KBM-7 (cell line): ENCODE measurements around the gene ADK.

Experiments used
- DNase-seq: peaks from one replicate; pipeline ENCODE4 v3.0.0-alpha.2; 2015
- in situ Hi-C: fragments of 300-500 bp; cut with MboI; formaldehyde crosslinking; loops from 2 replicates; pipeline ENCODE4 v1.14.3; 2020; ENCODE audit warnings: low sequenced_read_pairs, low pct_unique_long_range_greater_than_20kb, mixed read lengths

ADK gene

DNA sequence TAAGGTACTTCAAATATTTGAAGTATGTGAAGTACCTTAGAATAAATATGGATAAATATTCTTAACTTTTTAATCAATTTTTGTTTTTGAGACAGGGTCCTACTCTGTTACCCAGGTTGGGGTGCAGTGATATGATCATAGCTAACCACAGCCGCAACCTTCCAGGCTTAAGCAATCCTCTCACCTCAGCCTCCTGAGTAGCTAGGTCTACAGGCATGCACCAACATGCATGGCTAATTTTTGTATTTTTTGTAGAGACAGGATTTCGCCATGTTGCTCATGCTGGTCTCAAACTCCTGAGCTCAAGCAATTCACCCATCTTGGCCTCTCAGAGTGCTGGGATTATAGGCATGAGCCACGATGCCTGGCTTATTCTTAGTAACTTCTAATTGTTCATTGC, 555.9 kb downstream of the ADK start:
- no peak for DNase-seq
- in situ Hi-C loops: no loop called here

DNA sequence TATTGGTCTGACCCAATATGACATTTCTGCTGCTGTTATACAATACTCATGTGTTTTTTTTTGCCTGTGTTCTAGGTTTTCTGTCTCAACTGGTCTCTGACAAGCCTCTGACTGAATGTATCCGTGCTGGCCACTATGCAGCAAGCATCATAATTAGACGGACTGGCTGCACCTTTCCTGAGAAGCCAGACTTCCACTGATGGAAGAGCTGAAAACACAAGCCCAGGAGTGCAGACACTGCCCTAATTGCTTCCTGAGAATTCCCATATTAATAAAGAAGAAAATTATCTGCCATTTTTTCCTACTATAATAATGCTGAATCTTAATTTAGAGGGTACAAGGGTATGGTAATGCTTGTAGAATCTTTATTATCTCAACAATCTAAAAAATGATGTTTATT, 557.2 kb downstream of the ADK start:
- DNase-seq: no peak
- in situ Hi-C loops: no loop called here

DNA sequence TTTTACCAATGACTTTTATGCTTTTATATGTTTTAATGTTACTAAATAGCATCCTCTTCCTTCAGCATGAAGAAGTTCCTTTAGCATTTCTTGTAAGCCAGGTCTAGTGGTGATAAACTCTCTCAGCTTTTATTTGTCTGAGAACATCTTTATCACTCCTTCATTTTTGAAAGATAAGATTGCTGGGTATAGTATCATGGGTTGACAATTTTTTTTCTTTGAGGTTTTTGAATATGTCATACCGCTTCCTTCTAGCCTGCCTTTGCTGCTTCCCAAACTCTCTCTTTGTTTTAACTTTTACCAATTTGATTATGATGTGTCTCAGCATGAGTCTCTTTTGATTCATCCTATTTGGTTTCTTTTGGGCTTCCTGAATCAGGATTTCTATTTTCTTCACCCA, 567.2 kb downstream of the ADK start:
- in situ Hi-C loops: no loop called here

DNA sequence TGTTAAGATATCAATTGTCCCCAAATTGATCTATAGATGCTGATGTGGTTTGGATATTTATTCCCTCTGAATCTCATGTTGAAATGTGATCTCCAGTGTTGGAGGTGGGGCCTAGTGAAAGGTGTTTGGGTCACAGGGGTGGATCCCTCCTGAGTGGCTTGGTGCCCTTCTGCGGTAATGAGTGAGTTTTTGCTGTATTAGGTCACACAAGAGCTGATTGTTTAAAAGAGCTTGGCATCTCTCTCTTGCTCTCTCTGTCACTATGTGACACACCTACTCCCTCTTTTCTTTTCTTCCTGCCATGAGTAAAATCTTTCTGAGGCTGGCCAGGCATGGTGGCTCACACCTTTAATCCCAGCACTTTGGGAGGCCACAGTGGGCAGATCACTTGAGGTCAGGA, 577.2 kb downstream of the ADK start:
- in situ Hi-C loops: no loop called here
- DNase-seq: no peak

More for the DNA sequence above, 567.2 kb downstream of the ADK start:
- DNase-seq: no peak

DNA sequence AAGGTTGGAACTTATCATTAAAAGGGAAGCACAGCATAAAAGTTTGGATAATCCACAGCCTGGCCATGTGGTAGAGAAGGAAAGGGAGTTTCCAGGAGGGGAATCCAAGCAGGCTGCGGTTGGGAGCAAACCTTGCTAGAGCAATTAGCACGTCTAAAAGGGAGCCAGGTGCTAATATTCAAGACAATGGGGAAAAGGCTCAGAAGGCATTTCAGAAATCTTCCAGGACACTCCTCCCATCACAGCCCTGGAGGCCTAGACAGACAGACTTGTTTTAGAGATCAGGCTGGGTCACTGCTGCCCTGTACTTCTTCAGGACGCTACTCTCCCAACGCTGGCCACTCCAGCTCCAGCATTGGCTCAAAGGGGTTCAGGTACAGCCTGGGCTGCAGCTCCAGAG, 579.2 kb downstream of the ADK start:
- in situ Hi-C loops: no loop called here
- DNase-seq: no peak

DNA sequence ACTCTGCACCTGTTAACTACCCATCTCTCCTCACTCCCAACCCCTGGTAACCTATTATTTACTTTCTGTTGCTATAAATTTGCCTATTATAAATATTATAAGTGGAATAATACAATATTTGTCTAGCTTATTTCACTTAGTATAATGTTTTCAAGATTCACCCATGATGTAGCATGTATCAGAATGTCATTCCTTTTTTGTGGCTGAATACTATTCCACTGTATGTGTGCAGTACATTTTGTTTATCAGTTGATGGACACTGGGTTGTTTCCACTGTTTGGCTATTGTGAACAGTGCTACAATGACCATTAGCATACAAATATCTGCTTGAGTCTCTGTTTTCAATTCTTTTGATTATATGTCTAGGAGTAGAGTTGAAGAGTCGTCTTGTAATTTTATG, 582.6 kb downstream of the ADK start:
- in situ Hi-C loops: no loop called here
- DNase-seq: no peak

DNA sequence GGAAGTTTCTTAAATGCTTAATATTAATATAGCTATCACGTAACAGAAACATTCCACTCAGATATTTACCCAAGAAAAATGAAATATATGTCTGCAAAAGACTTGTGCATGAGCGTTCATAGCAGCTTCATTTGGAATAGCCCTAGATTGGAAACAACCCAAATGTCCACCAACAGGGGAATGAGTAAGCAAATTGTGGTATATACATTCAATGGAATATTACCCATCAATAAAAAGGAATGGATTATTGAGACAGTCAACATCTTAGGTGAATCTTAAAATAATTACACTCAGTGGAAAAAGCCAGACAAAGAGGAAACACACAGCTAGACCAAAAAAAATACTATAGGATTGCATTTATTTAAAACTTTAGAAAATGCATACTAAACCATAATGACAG, 585.0 kb downstream of the ADK start:
- no peak for DNase-seq
- in situ Hi-C loops: no loop called here

DNA sequence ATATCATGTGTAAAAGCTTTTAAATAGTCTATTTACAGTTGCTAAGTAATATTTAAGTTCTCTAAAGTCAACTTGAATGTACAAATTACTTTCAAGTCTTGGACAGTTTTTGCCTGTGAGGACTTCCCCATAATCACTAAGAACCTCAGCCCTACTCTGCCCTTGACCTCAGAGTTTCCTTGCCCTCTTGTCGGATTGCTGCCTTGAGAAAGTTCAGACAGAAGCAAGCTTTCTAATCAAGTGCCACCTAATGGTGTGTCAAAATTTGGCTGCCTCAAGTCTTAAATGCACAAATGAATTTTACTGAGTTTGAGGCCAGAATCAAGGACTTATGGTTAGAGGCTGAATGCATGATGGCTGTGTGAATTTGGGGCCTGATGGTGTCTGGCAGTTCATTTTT, 587.0 kb downstream of the ADK start:
- peak; percentile 74 for DNase-seq
- in situ Hi-C loops: no loop called here

DNA sequence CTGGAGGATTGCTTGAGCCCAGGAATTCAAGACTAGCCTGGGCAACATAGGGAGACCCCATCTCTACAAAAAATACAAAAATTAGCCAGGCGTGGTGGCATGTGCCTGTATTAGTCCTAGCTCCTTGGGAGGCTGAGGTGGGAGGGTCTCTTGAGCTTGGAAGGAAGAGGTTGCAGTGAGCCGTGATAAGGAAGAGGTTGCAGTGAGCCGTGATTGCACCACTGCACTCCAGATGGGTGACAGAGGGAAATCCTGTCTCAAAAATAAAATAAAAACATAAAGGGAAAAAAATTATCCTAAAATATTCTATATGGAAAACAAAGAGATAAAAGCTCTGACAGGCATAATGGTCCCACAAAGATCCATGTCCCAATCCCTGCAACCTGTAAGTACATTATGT, 587.5 kb downstream of the ADK start:
- peak; percentile 62 for DNase-seq
- in situ Hi-C loops: no loop called here

DNA sequence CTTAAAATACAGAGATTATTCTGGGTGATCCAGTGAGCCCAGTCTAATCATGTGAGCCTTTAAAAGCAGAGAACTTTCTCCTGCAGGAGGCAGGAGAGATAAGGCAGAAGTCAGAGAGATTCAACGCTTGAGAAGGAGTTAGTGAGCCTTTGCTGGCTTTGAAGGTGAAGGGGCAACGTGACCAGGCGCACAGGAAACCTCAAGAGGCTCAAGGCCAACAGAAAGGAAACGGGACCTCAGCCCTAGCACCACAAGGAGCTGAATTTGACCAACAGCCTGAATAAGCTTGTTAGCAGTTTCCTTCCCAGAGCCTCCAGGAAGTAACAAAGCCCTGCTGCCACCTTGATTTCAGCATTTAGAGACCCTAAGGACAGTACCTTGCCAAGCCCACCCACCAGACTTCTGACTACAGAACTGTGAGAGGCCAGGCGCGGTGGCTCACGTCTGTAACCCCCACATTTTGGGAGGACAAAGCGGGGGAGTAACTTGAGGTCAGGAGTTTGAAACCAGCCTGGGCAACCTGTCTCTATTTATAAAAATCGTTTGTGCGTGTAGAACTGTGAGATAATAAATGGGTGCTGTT, 588.1 kb downstream of the ADK start:
- peak; percentile 96 for DNase-seq
- in situ Hi-C loops: no loop called here

DNA sequence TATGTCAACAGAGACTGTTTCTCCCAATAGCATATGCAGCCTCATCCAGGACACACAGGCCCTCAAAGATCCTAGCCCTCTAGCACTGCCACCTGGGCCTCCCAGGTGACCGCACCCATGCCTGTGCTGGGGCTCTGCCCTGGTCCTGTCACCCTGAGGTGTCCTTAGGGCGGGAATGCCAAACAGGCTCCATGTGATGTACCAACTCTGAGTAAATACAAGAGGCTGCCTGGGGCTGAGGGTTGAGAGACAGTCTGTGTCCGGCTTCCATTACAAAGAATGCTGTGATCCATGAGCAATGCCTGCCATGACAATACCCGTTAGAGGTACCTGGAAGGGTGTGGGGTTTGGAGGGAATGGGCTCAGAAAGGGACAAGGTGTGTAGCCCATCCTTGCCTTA, 592.4 kb downstream of the ADK start:
- in situ Hi-C loops: no loop called here

DNA sequence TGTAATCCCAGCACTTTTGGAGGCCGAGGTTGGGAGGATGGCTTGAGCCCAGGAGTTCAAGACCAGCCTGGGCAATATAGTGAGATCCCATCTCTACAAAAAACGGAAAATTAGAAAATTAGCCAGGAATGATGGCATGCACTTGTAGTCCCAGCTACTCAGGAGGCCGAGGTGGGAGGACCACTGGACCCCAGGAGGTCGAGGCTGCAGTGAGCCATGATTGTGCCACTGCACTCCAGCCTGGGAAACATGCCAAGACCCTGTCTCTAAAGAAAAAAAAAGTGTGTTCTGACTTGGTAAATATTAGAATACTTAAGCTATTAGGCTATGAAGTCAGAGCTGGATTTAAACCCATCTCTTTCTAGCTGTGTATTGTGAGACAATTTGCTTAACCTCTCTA, 594.4 kb downstream of the ADK start:
- DNase-seq: no peak
- in situ Hi-C loops: no loop called here

More for the DNA sequence above, 592.4 kb downstream of the ADK start:
- DNase-seq: no peak

DNA sequence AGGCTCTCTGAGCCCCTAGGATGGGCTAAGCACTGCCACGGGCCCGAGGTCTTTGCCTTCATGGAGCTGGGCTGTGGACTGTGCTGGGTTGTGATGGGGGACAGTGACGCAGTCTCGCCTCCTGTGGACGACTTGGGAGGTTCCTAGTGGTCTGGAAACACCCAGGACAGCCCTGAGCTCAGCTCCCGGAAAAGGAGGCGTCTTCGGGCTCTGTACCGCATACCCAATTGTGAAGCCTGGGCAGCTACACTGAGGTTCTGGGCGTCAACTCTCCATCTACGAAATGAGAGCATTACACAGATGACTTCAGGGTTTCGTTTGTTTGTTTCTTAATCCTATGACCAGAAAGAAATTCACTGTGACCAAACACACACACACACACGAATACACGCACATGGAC, 595.8 kb downstream of the ADK start:
- DNase-seq: no peak
- in situ Hi-C loops: no loop called here

DNA sequence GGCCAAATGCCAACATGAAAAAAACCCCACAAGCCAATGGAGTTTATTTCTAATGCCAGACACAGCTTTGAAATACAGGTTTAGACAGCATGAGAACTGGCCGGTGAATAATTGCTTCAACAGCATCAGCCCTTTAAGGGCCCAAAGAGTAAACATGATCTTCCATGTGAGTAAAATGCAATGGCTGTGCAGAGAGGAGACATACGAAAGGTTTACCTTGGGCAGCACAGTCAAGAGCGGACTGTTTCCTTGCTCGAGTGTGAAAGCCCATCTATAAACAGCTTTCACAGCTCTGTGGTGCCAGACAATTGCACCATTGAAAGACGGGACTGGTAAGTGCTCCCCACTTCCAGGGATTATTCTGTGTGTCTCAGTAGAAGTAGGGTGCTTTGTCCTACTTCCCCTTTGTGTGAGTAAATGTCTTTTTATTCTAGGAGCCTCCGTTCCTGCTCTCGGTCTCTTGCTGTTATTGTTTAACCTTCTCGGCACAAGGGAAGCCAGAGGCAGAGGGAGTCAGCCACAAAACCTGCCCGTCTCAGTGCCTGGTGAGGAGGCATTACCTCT, 597.5 kb downstream of the ADK start:
- in situ Hi-C loops: no loop called here
- peak; percentile 58 for DNase-seq

DNA sequence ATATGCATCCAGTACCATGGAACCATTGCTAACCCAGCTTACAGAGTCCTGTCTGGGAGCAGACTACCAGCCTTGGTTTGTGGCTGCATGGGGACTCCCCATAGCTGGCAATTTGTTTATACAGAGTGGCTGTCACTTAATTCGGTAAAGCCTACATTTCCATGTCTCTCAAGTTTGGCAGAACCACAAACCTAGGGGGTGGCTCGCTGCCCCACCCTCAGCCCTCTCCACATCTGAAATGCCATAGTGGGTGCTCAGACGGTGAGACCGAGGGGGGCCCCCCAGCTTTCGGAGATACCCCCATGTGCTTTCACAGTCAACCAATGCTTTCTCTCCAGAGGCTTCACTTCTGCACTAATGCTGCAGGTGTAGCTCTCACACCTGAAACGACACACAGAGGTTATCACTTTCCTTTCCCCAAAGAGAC, 599.8 kb downstream of the ADK start:
- DNase-seq: no peak
- in situ Hi-C loops: no loop called here

DNA sequence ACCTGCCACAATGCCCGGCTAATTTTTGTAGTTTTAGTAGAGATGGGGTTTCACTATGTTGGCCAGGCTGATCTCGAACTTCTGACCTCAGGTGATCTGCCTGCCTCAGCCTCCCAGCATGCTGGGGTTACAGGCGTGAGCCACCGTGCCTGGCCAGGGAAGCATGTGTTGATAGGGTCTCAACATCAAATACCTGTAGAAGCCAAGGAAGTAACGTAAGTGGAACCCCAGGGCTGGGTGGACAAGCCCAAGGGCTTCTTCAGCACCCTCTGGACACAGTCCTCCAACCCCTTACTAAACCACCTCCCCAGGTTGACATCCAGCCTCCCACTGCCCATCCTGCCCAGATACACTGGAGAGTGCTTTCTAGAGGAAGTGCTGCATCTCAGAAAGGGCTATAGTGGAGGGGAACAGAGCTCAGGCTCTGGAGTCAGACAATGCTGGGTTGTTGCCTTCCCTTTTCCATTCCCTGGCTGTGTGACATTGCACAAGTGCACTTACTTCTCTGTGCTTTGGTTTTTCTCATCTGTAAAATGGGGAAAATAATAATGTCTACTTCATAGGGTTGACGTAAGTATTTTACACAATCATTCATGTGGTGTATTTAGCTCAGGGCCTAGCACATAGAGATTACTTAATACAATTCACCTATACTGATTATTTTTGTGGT, 601.5 kb downstream of the ADK start:
- DNase-seq: no peak
- in situ Hi-C loops: no loop called here

DNA sequence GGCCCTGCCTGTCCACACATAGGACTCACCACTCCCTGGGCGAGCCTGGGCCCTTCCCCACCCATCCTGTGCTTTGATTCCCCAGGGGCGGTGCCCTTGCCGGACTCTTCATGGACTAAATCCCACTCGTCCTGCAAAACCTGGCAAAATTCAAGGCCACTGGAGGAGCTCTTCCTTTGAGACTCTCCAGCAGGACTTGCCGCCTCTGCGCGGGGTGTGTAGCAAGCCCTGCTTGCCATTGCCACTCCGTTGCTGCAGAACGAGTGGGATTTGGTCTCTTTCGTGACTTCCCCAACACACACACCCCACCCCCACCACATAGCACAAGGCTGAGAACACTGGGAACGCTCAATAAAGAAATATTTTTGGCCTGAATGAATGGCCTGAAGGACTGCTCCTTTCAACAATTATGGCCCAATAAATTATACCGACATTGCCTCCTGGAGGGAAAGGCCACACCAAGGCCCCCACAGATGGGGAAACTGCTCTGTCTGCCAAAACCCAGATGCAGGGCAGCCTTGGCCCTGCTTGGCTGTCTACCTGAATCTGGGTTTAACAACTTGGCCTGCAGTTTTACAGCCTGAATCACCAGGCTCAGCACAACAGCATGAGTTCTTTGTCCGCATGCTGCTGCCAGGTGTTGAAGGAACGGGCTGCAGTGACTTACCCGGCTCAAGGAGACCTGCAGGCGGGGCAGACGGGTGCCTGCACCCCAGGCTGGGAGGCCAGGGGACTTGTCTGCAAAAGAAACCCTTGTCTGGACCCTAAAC, 602.6 kb downstream of the ADK start:
- no peak for DNase-seq
- in situ Hi-C loops: no loop called here

DNA sequence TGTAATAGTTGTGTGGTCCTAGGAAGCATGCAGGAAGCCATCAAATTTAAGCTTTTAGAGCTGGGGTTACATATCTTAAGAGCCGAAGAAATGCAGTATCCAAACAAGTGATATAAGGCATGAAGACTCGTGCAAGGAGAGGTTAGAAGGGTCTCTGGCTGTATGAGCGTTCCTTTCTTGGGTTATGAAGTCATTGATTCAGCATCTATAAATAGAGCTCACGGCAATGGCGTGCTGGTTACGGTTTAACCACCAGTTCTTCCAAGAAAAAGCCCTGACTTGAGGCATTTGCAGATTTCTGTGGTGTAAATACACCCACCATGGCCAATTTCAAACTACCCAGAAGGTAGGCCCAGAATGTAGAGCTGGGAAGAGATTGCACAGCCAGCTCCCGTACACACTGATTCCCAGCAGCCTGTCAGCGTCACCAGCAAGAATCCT, 603.4 kb downstream of the ADK start:
- peak; percentile 68 for DNase-seq
- in situ Hi-C loops: no loop called here

DNA sequence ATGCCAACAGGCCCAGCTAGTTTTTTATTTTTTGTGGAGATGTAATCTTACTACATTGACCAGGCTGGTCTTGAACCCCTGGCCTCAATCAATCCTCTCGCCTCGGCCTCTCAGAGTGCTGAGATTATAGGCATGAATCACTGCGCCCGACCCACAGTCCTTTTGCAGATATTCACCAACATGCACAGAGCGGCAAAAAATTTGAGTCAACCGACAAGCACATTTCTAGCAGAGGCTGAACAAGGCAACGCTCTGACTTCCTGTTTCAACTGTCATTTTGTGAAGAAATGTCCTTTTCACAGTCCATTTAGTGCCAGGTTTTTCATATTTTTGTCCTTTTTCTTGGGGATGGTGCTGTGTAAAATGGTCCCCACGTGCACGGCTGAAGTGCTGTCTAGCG, 604.3 kb downstream of the ADK start:
- DNase-seq: peak; percentile 64
- in situ Hi-C loops: no loop called here
